GM19463 (cell line): Measurements from ENCODE around the gene JUP.
"Not testable (repeated sequence)": the region's sequence is repeated elsewhere in the genome, so short reads cannot be mapped to it uniquely, and the experiment has no call there.

Experiments used
- ATAC-seq: cut with Tn5 transposase; IDR thresholded peaks from one replicate; pipeline ENCODE4 v1.9.1; 2021; ENCODE audit warnings: mild to moderate bottlenecking, moderate library complexity; ENCODE audit not compliant: unreplicated experiment

JUP gene

DNA sequence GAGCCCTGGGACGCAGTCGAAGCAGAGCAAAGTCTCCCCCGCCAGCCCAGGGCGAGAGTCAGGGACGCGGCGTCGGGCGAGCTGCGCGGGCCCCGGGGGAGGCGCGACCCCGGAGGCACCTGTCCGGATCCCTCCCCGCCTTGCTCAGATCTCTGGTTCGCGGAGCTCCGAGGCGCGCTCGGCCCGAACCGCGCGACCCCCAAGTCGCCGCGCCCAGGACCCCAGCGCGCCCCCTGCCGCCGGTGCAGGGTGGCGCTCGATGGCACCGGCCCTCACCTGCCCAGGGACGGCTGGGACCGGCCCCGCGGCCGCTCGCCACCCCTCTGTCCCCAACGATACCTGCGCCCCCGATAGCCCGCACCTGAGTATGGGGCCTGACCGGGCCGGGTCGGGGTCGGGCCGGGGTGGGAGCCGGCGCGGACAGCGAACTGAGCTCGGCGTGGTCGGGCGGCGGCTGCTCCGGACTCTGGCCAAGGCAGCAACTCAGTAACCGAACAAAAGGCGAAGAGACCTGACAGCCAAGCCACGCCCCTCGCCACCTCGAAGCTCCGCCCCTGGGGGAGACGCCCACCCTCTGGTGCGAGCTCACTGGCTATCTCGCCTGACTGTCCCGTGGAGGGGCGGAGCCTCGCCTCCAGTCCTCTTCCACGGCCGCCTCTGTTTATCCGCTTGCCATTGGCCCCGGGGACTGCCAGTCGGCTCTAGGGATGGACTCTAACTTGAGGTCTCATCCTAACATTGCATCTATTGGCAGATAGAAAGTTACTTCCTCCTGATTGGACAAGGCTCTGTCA is at the start of gene JUP:
Gene JUP (minus strand): TSS at position 485 of the 794 bp plus-strand sequence. CDS start 14,857 bp downstream, outside the sequence.
- no peak for ATAC-seq

DNA sequence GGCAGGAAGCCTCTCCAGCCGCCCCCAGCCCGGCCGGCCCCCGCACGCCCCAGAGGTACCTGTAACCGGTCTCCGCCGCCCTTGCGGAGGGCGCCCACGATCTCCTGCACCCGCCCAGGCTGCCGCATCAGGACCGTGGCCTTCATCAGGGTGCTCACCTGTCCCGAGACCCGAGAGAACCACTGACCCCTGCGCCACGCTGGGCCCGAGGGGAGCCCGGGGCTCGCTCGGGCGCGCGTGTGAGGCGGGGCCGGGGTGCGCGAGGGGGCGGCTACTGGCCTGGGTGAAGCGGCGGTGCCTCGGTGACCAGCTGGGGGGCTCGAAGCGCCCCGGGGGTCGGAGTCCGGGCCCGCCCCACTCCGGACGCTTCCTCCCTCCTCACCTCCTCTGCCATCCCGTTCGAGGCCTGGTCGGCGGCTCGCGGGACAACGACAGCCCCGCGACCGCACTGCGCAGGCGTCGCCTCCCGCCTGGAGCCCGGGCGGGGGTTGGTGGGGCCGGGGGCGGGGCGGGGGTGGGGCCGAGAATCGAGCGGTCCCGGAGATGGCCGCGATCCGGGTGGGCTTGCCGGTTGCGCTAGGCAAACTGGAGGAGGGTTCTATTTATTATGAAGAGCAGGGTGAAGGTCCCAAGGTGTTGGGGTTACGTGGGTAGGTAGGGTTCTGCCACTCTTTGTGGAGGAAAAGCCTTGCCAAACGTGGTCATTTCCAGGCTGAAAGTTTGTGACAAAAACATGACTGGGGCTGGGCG is 49.5 kb upstream of the JUP start, which contains the start of gene NT5C3B:
Gene NT5C3B (minus strand): TSS at position 433 of the 750 bp plus-strand sequence. CDS start 39 bp downstream, at position 394.
- ATAC-seq: no peak

DNA sequence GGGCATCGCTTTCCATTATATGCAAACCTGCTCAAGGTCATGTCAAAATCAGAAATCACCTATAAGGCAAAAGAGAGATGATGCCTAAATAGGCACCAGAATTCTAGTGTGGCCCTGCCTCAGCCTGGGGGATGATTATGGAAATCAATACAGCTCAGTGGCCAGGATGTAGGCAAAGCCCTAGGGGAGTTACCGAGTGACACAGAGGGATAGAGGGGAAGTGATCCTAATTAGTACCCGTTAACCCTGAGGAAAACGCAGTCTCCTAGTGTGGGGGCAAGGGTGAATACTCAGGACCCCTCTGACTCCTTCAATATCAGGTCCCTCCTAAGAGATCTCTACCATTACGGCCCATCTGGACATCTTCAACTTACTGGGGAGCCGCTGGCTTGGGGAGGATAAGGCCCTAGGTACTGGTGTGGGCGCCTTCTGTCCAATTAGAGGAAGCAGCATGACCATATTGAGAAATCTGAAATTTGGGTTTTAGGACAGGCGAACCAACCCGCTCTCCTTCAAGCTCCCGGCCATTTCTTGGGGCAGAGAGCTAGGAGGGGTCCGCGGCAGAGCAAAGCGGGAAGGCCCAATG is 48.8 kb upstream of the JUP start:
- no peak for ATAC-seq

DNA sequence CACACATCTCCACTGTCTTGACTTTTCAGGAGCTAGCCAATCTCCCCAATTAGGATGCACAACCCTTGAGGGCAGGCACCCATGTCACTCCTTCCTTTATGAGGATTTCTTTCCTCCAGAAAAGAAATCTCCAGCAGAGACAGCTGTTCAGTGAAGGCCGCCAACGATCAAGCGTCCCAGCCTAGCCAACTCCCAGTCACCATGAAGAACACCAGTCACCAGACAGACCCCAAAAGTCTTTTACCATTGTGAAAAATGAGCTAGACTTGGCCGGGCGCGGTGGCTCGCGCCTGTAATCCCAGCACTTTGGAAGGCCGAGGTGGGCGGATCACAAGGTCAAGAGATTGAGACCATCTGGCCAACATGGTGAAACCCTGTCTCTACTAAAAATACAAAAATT is 43.5 kb upstream of the JUP start:
- ATAC-seq: not testable (repeated sequence)

DNA sequence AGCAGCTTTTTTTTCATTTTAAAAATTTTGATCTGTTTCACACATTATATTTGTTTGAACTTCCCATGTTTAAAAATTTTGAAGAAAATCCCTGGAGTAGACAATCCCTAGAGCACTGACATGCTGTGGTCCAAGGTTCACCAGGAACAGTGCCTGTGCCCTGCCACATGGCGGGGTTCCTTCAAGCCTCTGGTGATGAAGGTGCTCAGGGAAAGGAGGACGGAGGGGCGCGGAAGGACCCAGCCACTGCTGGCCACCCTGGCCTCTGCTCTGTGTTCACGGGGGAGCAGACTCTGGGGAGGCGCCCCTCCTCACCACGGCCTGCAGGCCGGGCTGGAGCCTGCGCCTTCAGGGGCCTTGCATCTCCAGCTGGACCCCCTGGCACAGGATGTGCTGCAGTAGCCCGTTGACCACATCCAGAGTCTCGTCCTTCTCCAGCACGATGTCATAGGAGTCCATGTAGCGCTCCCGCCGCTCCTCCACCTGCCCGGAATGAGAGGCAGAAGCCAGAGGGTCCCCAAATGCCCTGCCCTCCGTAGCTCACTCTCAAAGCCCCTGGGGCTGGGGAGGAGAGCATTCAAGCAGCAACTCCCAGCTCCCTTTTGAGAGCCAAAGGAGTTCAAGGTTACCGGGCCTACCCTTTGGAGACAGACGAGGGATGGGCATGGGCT is 38.8 kb upstream of the JUP start:
- no peak for ATAC-seq

DNA sequence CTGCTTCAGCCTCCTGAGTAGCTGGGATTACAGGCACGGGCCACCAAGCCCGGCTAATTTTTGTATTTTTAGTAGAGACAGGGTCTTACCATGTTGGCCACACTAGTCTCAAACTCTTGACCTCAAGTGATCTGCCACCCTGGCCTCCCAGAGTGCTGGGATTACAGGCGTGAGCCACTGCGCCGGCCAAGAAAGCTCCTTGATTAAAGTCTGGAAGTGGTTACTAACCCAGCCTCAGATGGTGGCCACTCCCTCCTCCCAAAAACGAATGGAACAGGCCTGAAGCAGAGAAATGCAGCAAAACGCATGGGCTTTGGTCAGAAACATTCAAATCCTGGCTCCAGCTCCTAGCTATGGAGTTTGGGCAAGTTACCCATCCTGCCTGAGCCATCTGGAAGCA is 37.6 kb upstream of the JUP start:
- no peak for ATAC-seq

DNA sequence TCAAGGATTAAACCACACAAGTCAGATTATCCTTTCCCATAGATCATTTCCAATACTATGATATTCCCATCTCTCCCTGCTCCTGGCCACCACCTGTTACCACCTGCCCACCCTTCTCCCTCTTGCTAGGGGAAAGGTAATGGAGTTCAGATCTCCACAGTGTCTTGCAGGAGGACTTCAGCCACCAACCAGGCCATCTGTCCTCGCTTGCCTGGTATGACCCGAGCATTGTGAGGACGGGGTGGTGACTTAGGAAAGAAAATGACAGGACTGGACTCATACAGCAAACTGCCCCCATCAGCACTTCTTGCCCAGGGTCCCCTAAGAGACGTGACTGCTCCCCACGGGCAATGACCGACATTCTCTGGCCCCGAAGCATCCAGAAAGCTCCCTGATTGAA is 37.1 kb upstream of the JUP start:
- ATAC-seq: no peak

DNA sequence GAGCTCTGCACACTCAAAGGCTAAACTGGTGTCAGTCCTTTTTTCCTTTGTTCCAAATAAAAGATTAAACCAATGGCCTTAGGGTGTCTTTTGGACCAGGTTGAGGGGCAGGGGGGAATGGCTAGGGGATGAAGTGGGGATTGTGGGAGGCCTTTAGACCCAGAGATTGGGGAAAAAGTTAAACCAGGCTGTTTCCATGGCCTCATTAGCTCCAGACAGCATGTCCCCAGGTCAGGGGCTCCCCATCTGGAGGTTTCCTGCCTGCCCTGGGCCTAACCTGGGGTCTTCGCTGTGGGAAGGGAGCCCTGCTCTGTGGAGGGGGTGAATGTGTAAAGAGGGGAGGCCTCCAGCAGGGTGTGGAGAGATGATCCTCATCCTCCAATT is 36.6 kb upstream of the JUP start:
- ATAC-seq: no peak

DNA sequence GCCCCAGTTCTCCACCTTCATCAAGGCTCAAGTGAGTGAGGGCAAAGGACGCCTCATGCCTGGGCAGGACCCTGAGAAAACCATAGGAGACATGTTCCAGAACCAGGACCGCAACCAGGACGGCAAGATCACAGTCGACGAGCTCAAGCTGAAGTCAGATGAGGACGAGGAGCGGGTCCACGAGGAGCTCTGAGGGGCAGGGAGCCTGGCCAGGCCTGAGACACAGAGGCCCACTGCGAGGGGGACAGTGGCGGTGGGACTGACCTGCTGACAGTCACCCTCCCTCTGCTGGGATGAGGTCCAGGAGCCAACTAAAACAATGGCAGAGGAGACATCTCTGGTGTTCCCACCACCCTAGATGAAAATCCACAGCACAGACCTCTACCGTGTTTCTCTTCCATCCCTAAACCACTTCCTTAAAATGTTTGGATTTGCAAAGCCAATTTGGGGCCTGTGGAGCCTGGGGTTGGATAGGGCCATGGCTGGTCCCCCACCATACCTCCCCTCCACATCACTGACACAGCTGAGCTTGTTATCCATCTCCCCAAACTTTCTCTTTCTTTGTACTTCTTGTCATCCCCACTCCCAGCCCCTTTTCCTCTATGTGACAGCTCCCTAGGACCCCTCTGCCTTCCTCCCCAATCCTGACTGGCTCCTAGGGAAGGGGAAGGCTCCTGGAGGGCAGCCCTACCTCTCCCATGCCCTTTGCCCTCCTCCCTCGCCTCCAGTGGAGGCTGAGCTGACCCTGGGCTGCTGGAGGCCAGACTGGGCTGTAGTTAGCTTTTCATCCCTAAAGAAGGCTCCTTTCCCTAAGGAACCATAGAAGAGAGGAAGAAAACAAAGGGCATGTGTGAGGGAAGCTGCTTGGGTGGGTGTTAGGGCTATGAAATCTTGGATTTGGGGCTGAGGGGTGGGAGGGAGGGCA is 36.0 kb upstream of the JUP start:
- ATAC-seq: no peak

DNA sequence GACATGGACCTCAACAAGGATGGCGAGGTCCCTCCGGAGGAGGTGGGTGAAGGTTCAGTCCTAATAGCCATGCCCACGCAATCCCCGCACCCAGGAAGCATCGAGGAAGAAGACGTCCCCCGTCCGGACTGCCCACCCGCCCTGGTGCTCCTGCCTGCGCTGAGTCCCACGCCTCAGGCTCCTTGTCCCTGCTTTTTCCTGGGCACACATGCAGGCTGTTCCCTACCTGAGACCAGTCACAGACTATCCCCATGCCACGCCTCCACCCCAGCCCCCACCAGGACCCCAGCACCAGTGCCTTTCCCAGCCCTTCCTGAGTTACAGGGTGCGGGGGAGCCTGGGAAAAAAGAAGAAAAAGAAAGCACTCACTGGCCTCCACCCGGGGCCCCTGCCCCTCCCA is 35.3 kb upstream of the JUP start:
- no peak for ATAC-seq

DNA sequence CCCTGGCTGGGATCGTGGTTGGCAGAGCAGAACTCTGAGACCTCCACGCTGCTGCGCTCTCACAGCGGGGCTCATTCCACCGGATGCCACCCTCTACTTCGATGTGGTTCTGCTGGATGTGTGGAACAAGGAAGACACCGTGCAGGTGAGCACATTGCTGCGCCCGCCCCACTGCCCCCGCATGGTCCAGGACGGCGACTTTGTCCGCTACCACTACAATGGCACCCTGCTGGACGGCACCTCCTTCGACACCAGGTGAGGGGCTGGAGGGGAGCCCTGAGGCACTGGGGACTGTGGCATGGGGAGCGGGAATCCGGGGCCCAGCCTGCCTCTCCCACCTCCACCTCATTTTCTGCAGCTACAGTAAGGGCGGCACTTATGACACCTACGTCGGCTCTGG is 31.5 kb upstream of the JUP start:
- no peak for ATAC-seq

DNA sequence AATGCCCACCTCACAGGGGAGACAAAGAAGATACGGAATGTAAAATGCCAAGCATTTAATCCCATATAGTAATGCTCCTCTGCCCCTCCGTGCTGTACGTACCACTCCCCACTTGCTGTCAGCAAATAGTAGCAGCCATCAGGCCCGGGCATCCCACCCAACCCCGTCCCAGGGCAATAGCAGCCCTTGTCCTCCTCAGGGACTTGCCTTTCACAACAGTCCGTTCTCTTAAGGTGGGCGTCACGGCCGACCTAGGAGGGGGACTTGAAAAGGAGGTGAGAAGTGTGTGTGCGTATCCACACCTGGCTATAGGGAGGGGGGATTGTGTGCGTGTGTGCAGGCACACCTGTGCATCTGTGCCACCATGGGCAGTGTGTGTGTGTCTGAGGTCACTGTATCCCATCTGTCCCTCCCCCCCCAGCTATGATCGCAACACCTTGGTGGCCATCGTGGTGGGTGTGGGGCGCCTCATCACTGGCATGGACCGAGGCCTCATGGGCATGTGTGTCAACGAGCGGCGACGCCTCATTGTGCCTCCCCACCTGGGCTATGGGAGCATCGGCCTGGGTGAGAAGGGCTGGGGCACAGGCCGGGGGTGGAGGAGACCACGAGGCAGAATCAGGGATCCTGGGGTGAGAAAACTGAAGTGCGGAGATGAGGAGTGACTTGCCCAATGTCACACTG is 30.3 kb upstream of the JUP start:
- ATAC-seq: no peak

DNA sequence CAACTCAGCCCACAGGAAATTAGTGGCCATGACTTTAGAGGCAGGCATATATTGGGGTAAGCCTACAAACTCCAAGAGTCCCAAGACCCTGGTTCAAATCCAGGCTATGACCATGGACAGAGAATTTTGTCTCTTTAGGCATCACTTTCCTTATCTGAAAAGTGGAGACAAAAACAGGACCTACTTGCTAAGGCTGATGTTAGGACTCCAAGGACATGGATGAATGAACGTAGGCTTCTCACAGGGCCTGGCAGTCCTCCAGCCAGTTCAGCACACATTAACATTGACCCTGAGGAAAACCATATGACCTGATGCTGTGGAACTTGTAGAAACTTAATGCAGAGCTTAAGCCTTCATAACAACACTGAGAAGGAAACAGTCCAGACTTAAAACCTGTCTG is 27.7 kb upstream of the JUP start:
- no peak for ATAC-seq

DNA sequence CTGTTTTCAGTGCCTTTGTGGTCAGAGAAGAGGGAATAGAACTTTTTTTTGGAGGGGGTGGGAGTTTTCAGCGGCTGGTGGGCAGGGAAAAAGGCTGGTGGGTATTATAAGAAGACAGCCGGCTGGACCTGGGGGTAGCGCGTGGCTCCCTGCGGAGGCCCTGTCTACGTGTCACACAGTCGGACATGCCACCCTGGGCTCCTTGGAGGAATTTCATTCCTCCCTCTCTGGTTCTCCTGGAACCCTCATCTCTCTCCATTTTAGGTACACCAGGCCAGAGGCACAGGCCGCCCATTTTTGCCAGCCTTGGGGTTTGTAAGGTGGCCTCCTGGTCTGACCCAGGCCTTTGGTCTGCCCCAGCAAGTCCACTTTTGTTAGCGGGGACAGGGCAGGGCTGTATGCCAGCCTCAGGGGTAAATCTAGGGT is 27.2 kb upstream of the JUP start:
- no peak for ATAC-seq

DNA sequence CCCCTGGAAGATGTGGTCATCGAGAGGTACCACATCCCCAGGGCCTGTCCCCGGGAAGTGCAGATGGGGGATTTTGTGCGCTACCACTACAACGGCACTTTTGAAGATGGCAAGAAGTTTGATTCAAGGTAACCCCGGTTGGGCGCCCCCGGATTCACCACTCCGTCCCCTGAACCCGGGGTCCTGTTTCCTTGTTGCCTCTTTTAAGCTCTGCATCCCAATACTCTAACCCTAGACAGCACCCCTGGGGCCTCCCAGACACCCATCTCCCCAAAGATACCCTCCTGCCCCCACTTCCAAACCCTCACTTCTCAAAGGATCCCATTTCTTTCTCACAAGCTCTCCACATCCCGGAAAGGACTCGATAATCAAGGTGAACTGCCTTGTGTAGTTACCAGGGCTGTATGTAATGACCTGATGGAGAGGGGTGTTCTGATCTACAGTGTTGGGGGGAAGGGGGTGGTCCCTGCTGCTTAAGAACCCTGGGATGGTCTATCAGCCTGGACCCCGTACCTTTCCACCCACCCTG is 26.7 kb upstream of the JUP start:
- no peak for ATAC-seq

DNA sequence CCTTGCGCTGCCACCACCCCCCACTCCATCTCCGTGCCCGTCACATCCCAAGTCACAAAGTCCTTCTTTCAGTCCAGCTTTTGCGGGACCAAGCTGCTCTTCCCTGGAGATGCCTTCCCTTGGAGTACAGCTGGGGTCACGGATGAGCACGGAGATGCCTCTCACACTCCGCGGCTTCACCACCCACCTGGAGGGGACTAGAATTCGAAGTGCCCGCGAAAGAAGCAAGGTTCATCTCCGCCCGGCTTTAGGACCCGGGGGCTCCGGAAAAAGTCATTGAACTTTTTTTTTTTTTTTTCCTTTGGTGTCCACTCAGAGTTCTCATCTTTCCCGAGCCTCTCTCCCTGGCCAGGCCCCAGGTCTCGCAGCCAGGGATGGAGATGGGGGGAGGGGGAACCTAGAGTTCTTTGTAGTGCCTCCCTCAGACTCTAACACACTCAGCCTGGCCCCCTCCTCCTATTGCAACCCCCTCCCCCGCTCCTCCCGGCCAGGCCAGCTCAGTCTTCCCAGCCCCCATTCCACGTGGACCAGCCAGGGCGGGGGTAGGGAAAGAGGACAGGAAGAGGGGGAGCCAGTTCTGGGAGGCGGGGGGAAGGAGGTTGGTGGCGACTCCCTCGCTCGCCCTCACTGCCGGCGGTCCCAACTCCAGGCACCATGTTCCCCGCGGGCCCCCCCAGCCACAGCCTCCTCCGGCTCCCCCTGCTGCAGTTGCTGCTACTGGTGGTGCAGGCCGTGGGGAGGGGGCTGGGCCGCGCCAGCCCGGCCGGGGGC is 26.1 kb upstream of the JUP start, which contains the start of gene FKBP10:
Gene FKBP10 (plus strand): TSS at position 624 of the 771 bp plus-strand sequence. CDS start 31 bp downstream, at position 655.
- ATAC-seq: no peak

DNA sequence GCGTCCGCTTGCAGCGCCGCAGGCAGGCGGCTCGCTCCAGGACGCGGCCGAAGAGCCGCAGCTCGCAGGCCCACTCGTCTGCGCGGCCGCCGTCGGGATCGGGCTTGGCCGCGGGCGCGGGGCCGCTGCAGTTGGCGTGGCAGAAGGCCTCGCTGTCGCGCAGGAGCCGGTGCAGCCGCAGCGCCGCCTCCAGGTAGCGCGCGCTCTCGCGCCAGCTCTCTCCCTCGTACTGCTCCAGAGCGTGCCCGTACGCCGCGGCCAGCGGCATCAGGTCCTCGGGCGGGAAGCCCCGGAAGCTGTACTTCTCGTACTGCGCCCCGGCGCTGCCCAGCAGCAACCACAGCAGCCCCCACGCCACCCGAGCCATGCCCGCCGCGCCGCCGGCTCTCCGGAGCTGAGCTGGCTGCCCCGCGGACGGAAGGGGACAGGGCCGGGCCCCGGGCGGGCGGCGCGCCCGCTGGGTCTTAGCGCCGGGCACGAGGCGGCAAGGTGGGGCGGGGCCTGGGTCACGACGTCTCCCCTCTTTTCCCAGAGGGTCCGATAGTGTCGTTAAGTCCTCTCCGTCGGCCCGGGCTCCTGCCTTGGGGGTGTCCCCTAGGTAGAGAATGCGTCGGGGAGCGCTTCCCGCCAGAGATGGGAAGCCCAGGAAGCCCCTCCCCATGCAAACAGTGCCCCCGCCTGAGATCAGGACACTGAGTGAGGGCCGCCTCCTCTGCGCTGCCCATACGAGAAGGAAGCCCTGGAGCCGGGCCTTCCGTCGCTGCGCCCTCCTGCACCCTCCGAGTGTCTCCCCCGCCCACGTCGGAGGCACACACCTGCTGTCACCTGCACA is 25.3 kb upstream of the JUP start, which contains the start of gene P3H4:
Gene P3H4 (minus strand): TSS at position 401 of the 832 bp plus-strand sequence. CDS start 34 bp downstream, at position 367.
- ATAC-seq: no peak
